SK-N-SH (cell line): ENCODE results near the gene SNX9. TPM values are rescaled to one million over a fixed set of nuclear protein-coding genes. Genes with fewer than 3 reads are reported as not detected.

Experiments used
- CTCF ChIA-PET: fragments of 300-600, 350-600 bp; formaldehyde crosslinking; extraction: SDS; loops from one replicate; lab custom pipeline; 2021; lab: Yijun Ruan, JAX
- POLR2A ChIA-PET: fragments of 350-600 bp; sonication (Branson Sonifier 250); formaldehyde crosslinking; extraction: SDS; loops from one replicate; lab custom pipeline; 2020; ENCODE audit warnings: antibody characterized with exemption, inconsistent platforms; lab: Yijun Ruan, JAX
- DNase-seq: peaks from one replicate; pipeline ENCODE4 v3.0.0; 2012
- H2AFZ ChIP-seq: fragments of 200-600 bp; sonication (generic); 2 replicates; pipeline ENCODE4 v1.8.1; 2016; ENCODE audit warnings: antibody characterized with exemption, mild to moderate bottlenecking, low read depth
- H3F3A ChIP-seq: fragments of 200-600 bp; sonication (generic); replicated peaks from 2 replicates; pipeline ENCODE3; 2016; ENCODE audit warnings: antibody characterized with exemption, mild to moderate bottlenecking; ENCODE audit not compliant: insufficient read depth
- H3K27ac ChIP-seq, 2 experiments: fragments of 200-500 bp in 1 of 2; fragments of 200-600 bp in 1 of 2; sonication (Bioruptor generic) in 1 of 2; sonication (generic), shearing (Covaris generic) in 1 of 2; 2 replicates each; pipeline versions ENCODE4 v1.5.1 to v1.6.1; 2014 to 2016; ENCODE audit warnings: low read depth in 2 of 2, inconsistent platforms in 1 of 2, low read length in 1 of 2, mild to moderate bottlenecking in 1 of 2, mixed read lengths in 1 of 2
- H3K27me3 ChIP-seq: fragments of 200-600 bp; sonication (generic), shearing (Covaris generic); 2 replicates; pipeline ENCODE4 v1.6.1; 2016; ENCODE audit warnings: mixed run types; ENCODE audit not compliant: insufficient read depth
- H3K36me3 ChIP-seq, 2 experiments: fragments of 200-500 bp in 1 of 2; fragments of 200-600 bp in 1 of 2; sonication (Bioruptor generic) in 1 of 2; sonication (generic) in 1 of 2; replicated peaks in 1 of 2; 2 replicates each; pipeline versions ENCODE3 to v1.5.1; 2014 to 2016; ENCODE audit warnings: low read length in 1 of 2, mild to moderate bottlenecking in 1 of 2; ENCODE audit not compliant: insufficient read depth in 2 of 2, control insufficient read depth in 1 of 2
- H3K4me1 ChIP-seq, 2 experiments: fragments of 200-500 bp in 1 of 2; fragments of 200-600 bp in 1 of 2; sonication (Bioruptor generic) in 1 of 2; sonication (generic), shearing (Covaris generic) in 1 of 2; 2 replicates each; pipeline versions ENCODE4 v1.5.1 to v1.6.1; 2014 to 2016; ENCODE audit warnings: low read depth in 1 of 2, low read length in 1 of 2, mixed run types in 1 of 2; ENCODE audit not compliant: insufficient read depth in 2 of 2, control insufficient read depth in 1 of 2
- H3K4me2 ChIP-seq: fragments of 200-600 bp; sonication (generic), shearing (Covaris generic); 2 replicates; pipeline ENCODE4 v1.6.1; 2017; ENCODE audit warnings: mixed run types
- H3K4me3 ChIP-seq, 2 experiments: fragments of 200-500 bp in 1 of 2; fragments of 200-600 bp in 1 of 2; sonication (Bioruptor generic) in 1 of 2; sonication (generic), shearing (Covaris generic) in 1 of 2; 2 replicates each; pipeline versions ENCODE4 v1.5.1 to v1.8.1; 2014 to 2016; ENCODE audit warnings: low read depth in 2 of 2, inconsistent platforms in 1 of 2, low read length in 1 of 2, mild to moderate bottlenecking in 1 of 2, mixed read lengths in 1 of 2, moderate library complexity in 1 of 2
- H3K79me2 ChIP-seq: fragments of 200-600 bp; sonication (generic); 2 replicates; pipeline ENCODE4 v1.8.1; 2017; ENCODE audit warnings: mild to moderate bottlenecking; ENCODE audit not compliant: insufficient read depth
- H3K9ac ChIP-seq: fragments of 200-600 bp; sonication (generic); 2 replicates; pipeline ENCODE4 v1.6.1; 2017; ENCODE audit warnings: mixed run types
- H3K9me2 ChIP-seq: fragments of 200-600 bp; sonication (generic); 2 replicates; pipeline ENCODE4 v1.6.1; 2017; ENCODE audit warnings: mixed run types
- H3K9me3 ChIP-seq: fragments of 200-600 bp; sonication (generic); 2 replicates; pipeline ENCODE4 v1.6.1; 2017; ENCODE audit warnings: mixed run types, mild to moderate bottlenecking, moderate library complexity
- H4K20me1 ChIP-seq: fragments of 200-600 bp; sonication (generic); 2 replicates; pipeline ENCODE4 v1.6.1; 2017; ENCODE audit warnings: mild to moderate bottlenecking, mixed run types; ENCODE audit not compliant: insufficient read depth
- CHD2 ChIP-seq: fragments of 150-350 bp; IDR thresholded peaks from 2 replicates; pipeline ENCODE4 v1.6.1; 2018; ENCODE audit warnings: low read length; ENCODE audit not compliant: partially characterized antibody
- EP300 ChIP-seq, 2 experiments: IDR thresholded peaks; 2 replicates each; pipeline versions ENCODE4 v1.4.0 to v1.6.1; 2012; ENCODE audit warnings: borderline replicate concordance in 1 of 2, low read depth in 1 of 2, low read length in 1 of 2
- EZH2phosphoT487 ChIP-seq: fragments of 200-600 bp; sonication (generic); IDR thresholded peaks from 2 replicates; pipeline ENCODE4 v1.6.1; 2017; ENCODE audit warnings: low read depth, mixed run types, mild to moderate bottlenecking, antibody characterized with exemption, moderate library complexity, borderline replicate concordance
- FOXJ3 ChIP-seq: sonication (generic); formaldehyde crosslinking; IDR thresholded peaks from 2 replicates; pipeline ENCODE4 v1.5.1; 2020; ENCODE audit warnings: mild to moderate bottlenecking, missing genetic modification reagents
- FOXM1 ChIP-seq: IDR thresholded peaks from 2 replicates; pipeline ENCODE4 v1.4.0; 2012; ENCODE audit warnings: low read depth, mild to moderate bottlenecking
- JUND ChIP-seq: IDR thresholded peaks from 2 replicates; pipeline ENCODE4 v1.4.0; 2012
- MAX ChIP-seq: IDR thresholded peaks from 2 replicates; pipeline ENCODE4 v1.4.0; 2012; ENCODE audit warnings: low read depth
- MEF2A ChIP-seq: IDR thresholded peaks from 2 replicates; pipeline ENCODE4 v1.4.0; 2012; ENCODE audit warnings: low read depth, borderline replicate concordance
- MXI1 ChIP-seq: IDR thresholded peaks from 2 replicates; pipeline ENCODE4 v1.6.1; 2012; ENCODE audit warnings: mild to moderate bottlenecking, low read depth, low read length, improper control_type of control experiment
- NFIC ChIP-seq: IDR thresholded peaks from 2 replicates; pipeline ENCODE4 v1.4.0; 2012; ENCODE audit warnings: borderline replicate concordance
- POLR2AphosphoS5 ChIP-seq: IDR thresholded peaks from 2 replicates; pipeline ENCODE4 v1.6.1; 2012; ENCODE audit warnings: low read depth, low read length
- RCOR1 ChIP-seq: fragments of 150-350 bp; IDR thresholded peaks from 2 replicates; pipeline ENCODE4 v1.6.1; 2017; ENCODE audit warnings: antibody characterized with exemption, low read length
- SMC3 ChIP-seq: IDR thresholded peaks from 2 replicates; pipeline ENCODE4 v1.6.1; 2012; ENCODE audit warnings: low read depth, low read length, improper control_type of control experiment
- TAF1 ChIP-seq: IDR thresholded peaks from 2 replicates; pipeline ENCODE4 v1.6.1; 2012; ENCODE audit warnings: low read depth, mild to moderate bottlenecking, low read length, moderate library complexity, borderline replicate concordance
- YY1 ChIP-seq: IDR thresholded peaks from 2 replicates; pipeline ENCODE4 v1.4.0; 2012; ENCODE audit warnings: low read depth, mild to moderate bottlenecking
- WGBS: methylation state at CpG from one replicate; pipeline ENCODE4 v1.1.6; 2017; ENCODE audit warnings: low lambda C conversion rate; 5-methylcytosine and 5-hydroxymethylcytosine counted together
- polyA plus RNA-seq, 3 experiments: library from polyadenylated mRNA; depleted of rRNA; stranded (reverse); fragments of >200 nt; gene quantifications; 2 replicates each; pipeline ENCODE4 v1.2.3, GENCODE V29; 2012
- TF ChIP-seq, protein P1 (sequence below): IDR thresholded peaks from 2 replicates; pipeline ENCODE4 v1.4.0; 2012; ENCODE audit warnings: low read depth, borderline replicate concordance
- TF ChIP-seq, protein P2 (sequence below): IDR thresholded peaks from 2 replicates; pipeline ENCODE4 v1.4.0; 2012; ENCODE audit warnings: low read depth, borderline replicate concordance
- TF ChIP-seq, protein P3 (sequence below): fragments of 150-350 bp; IDR thresholded peaks from 2 replicates; pipeline ENCODE4 v1.6.1; 2017; ENCODE audit warnings: antibody characterized with exemption, low read length, low read depth, borderline replicate concordance
- TF ChIP-seq, protein P4 (sequence below): fragments of 200-600 bp; sonication (generic); IDR thresholded peaks from 2 replicates; pipeline ENCODE4 v1.6.1; 2017; ENCODE audit warnings: antibody characterized with exemption, mild to moderate bottlenecking, moderate library complexity

The SNX9 gene
- polyA plus RNA-seq, 1 of the 3 experiments (the other 2 are of a cell fraction), result 31.6 TPM

DNA sequence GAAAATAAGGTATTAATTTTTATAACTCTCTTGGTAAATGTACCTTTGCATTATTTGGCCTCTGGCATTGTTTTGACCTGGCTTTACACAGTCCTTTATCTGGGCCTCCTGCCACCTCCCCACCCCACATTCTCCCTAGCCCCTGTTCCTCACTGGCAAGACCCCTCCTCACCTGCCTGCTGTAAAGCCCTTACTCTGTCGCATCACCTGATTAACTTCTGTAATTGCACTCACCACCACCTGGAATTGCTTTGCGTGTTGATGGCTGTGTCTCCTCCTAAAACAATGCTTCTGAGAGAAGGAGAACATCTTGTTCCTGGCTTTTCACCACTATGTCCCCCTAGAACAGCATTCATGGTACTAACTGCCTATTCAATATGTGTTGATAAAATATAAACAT is 24.8 kb downstream of the SNX9 start (continued):
- TF ChIP-seq MEF2A (no peak), EP300 (IDR thresholded peaks at IDR 0.05; ENCODE audit: borderline replicate concordance in 1 of 2, low read depth in 1 of 2, low read length in 1 of 2) (no peak), RCOR1 (no peak), JUND (no peak), MXI1 (no peak), POLR2AphosphoS5 (no peak), TAF1 (no peak)
- TF ChIP-seq, protein P1, sequence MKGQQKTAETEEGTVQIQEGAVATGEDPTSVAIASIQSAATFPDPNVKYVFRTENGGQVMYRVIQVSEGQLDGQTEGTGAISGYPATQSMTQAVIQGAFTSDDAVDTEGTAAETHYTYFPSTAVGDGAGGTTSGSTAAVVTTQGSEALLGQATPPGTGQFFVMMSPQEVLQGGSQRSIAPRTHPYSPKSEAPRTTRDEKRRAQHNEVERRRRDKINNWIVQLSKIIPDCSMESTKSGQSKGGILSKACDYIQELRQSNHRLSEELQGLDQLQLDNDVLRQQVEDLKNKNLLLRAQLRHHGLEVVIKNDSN, result no peak
- TF ChIP-seq, all 33 proteins: peak for 0

GRCh38 chr6:157848693-157849092 is 25.6 kb downstream of the SNX9 start:
- Histone ChIP-seq H3K9ac (no peak overlapping the region), H3F3A (peaks cover 16% of the 10 kb centered on the region), H3K36me3 (peaks cover 0 to 7% of the 10 kb centered on the region in 2 experiments), H3K4me3 (no peak overlapping the region), H3K9me3 (peaks cover under 1% of the 10 kb centered on the region; the same call in 1 of the 2 replicates), H3K4me1 (peaks cover 3 to 13% of the 10 kb centered on the region in 2 experiments), H3K79me2 (peaks cover 99% of the 10 kb centered on the region), H4K20me1 (peaks cover 80% of the 10 kb centered on the region), H2AFZ (no peak overlapping the region), H3K27me3 (no peaks in the 10 kb centered on the region), H3K27ac (no peak overlapping the region), H3K9me2 (no peaks in the 10 kb centered on the region), H3K4me2 (no peak overlapping the region)
- 96% methylated on average over 8 of the region's 8 CpGs for WGBS
- ChIA-PET POLR2A (no interaction called here), CTCF (no interaction called here)
- TF ChIP-seq, protein P2, sequence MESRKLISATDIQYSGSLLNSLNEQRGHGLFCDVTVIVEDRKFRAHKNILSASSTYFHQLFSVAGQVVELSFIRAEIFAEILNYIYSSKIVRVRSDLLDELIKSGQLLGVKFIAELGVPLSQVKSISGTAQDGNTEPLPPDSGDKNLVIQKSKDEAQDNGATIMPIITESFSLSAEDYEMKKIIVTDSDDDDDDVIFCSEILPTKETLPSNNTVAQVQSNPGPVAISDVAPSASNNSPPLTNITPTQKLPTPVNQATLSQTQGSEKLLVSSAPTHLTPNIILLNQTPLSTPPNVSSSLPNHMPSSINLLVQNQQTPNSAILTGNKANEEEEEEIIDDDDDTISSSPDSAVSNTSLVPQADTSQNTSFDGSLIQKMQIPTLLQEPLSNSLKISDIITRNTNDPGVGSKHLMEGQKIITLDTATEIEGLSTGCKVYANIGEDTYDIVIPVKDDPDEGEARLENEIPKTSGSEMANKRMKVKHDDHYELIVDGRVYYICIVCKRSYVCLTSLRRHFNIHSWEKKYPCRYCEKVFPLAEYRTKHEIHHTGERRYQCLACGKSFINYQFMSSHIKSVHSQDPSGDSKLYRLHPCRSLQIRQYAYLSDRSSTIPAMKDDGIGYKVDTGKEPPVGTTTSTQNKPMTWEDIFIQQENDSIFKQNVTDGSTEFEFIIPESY, result no peak
- TF ChIP-seq SMC3 (no peak), MAX (no peak), FOXJ3 (CRISPR knock-in tag) (no peak), MEF2A (no peak), EZH2phosphoT487 (no peak), POLR2AphosphoS5 (no peak), NFIC (no peak), CHD2 (no peak), YY1 (no peak), FOXM1 (no peak)
- TF ChIP-seq, protein P3, sequence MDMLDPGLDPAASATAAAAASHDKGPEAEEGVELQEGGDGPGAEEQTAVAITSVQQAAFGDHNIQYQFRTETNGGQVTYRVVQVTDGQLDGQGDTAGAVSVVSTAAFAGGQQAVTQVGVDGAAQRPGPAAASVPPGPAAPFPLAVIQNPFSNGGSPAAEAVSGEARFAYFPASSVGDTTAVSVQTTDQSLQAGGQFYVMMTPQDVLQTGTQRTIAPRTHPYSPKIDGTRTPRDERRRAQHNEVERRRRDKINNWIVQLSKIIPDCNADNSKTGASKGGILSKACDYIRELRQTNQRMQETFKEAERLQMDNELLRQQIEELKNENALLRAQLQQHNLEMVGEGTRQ, result no peak
- TF ChIP-seq, protein P4, sequence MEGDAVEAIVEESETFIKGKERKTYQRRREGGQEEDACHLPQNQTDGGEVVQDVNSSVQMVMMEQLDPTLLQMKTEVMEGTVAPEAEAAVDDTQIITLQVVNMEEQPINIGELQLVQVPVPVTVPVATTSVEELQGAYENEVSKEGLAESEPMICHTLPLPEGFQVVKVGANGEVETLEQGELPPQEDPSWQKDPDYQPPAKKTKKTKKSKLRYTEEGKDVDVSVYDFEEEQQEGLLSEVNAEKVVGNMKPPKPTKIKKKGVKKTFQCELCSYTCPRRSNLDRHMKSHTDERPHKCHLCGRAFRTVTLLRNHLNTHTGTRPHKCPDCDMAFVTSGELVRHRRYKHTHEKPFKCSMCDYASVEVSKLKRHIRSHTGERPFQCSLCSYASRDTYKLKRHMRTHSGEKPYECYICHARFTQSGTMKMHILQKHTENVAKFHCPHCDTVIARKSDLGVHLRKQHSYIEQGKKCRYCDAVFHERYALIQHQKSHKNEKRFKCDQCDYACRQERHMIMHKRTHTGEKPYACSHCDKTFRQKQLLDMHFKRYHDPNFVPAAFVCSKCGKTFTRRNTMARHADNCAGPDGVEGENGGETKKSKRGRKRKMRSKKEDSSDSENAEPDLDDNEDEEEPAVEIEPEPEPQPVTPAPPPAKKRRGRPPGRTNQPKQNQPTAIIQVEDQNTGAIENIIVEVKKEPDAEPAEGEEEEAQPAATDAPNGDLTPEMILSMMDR, result no peak
- TF ChIP-seq, protein P1, result no peak
- no peak for DNase-seq
